Smooth muscle cell (in vitro differentiated cells): ENCODE results near the gene PLCB1. TPM values are rescaled to one million over a fixed set of nuclear protein-coding genes. Genes with fewer than 3 reads are reported as not detected.

Experiments used
- DNase-seq: peaks from one replicate; lab custom pipeline; 2025; ENCODE audit not compliant: unreplicated experiment; lab: John Stamatoyannopoulos, UW
- H2AFZ ChIP-seq: fragments of 200-600 bp; sonication (generic); 2 replicates; pipeline ENCODE4 v1.6.0; 2016; ENCODE audit warnings: antibody characterized with exemption, low read depth, mild to moderate bottlenecking
- H3F3A ChIP-seq: fragments of 200-600 bp; sonication (generic); 2 replicates; pipeline ENCODE4 v1.6.0; 2017; ENCODE audit warnings: antibody characterized with exemption, low read depth
- H3K27ac ChIP-seq: fragments of 200-600 bp; sonication (generic); 2 replicates; pipeline ENCODE4 v1.5.1; 2016; ENCODE audit warnings: low read depth, mild to moderate bottlenecking
- H3K27me3 ChIP-seq: fragments of 200-600 bp; sonication (generic); 2 replicates; pipeline ENCODE4 v1.6.1; 2016; ENCODE audit warnings: low read depth, mild to moderate bottlenecking
- H3K36me3 ChIP-seq: fragments of 200-600 bp; sonication (generic); 2 replicates; pipeline ENCODE4 v1.5.1; 2016; ENCODE audit warnings: low read depth
- H3K4me1 ChIP-seq: fragments of 200-600 bp; sonication (generic); 2 replicates; pipeline ENCODE4 v1.5.1; 2016; ENCODE audit warnings: low read depth
- H3K4me2 ChIP-seq: fragments of 200-600 bp; sonication (generic); 2 replicates; pipeline ENCODE4 v1.6.0; 2016; ENCODE audit warnings: mild to moderate bottlenecking
- H3K4me3 ChIP-seq: fragments of 200-600 bp; sonication (generic); 2 replicates; pipeline ENCODE4 v1.5.1; 2016; ENCODE audit warnings: mild to moderate bottlenecking
- H3K79me2 ChIP-seq: fragments of 200-600 bp; sonication (generic); 2 replicates; pipeline ENCODE4 v1.6.0; 2016; ENCODE audit warnings: low read depth, mild to moderate bottlenecking
- H3K9ac ChIP-seq: fragments of 200-600 bp; sonication (generic); 2 replicates; pipeline ENCODE4 v1.6.0; 2016; ENCODE audit warnings: low read depth
- H3K9me3 ChIP-seq: fragments of 200-600 bp; sonication (generic); replicated peaks from 2 replicates; pipeline ENCODE4 v1.5.1; 2016; ENCODE audit warnings: low read depth
- H4K20me1 ChIP-seq: fragments of 200-600 bp; sonication (generic); 2 replicates; pipeline ENCODE4 v1.6.0; 2016; ENCODE audit warnings: low read depth
- CTCF ChIP-seq: fragments of 200-600 bp; sonication (generic); IDR thresholded peaks from 2 replicates; pipeline ENCODE4 v1.5.1; 2017; ENCODE audit warnings: borderline replicate concordance, mild to moderate bottlenecking, antibody characterized with exemption; ENCODE audit not compliant: insufficient read depth, poor library complexity, severe bottlenecking
- WGBS: methylation state at CpG from one replicate; pipeline ENCODE4 v1.1.7; 2016; ENCODE audit warnings: low lambda C conversion rate; 5-methylcytosine and 5-hydroxymethylcytosine counted together
- polyA plus RNA-seq: library from polyadenylated mRNA; unstranded; fragments of >200 nt; fragmentation: Nextera tagmentation; extraction: Ambion mirVana; gene quantifications from 2 replicates; pipeline ENCODE4 v1.2.1, GENCODE V29; 2016
- total RNA-seq: library from RNA; depleted of rRNA; stranded (reverse); fragments of >200 nt; gene quantifications from 2 replicates; pipeline ENCODE4 v1.2.3, GENCODE V29; 2014

PLCB1 gene
- total and polyA plus RNA-seq, 2 experiments from 2014 or later: 4.7 to 25.3 TPM

- Histone ChIP-seq H4K20me1 (no peaks in the 10 kb centered on the region), H3K4me2 (no peak overlapping the region), H3K4me1 (peaks cover 9% of the 10 kb centered on the region), H3F3A (no peaks in the 10 kb centered on the region), H2AFZ (no peak overlapping the region), H3K9ac (no peak overlapping the region), H3K27ac (no peak overlapping the region), H3K9me3 (no peaks in the 10 kb centered on the region), H3K4me3 (no peak overlapping the region), H3K36me3 (no peaks in the 10 kb centered on the region), H3K27me3 (no peaks in the 10 kb centered on the region), H3K79me2 (no peaks in the 10 kb centered on the region)
- no peak for DNase-seq
- TF ChIP-seq CTCF: no peak
- WGBS: 81% methylated on average over 8 of the region's 8 CpGs
Observed at GRCh38 chr20:8215361-8215781, 83.3 kb downstream of the PLCB1 start.

DNA sequence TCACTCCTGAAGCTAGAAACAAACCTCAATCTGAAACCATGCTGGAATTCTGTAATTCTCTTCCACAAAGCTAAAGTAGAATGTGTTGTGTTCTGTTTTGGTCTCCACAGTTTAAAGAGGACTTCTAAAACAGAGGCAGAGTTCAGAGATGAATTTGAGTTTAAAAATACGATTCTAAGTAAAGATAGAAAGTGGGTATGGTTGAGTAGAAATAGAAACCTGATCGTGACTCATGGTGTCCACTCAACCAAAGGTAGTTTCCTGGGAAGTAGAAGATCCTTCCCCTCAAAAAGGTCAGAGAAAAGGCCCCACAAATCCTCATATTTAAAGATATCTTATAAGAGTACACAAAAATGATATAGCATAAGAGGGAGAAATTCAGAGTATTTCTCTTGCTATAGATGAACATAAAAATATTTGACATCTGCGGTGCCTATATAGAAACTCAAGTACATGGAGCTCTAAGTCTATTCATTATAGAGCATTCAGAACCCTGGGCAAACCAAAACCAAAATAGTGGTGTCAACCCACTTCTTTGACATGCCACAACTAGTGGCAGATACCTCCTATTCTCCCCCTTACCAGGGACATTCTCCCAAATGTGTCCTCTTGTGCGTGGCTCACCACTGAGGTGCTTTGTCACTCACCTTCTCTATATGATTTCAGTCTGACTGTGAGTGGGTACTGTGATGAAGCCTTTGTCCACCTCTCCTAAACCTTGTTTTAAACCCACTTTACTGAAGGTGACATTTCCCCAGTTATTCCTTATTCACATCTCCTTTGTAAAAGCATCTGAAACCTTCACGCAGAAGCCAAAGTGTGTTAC, 84.5 kb downstream of the PLCB1 start:
- 95% methylated on average over 5 of the region's 5 CpGs for WGBS

GRCh38 chr20:8218861-8219260, 86.8 kb downstream of the PLCB1 start:
- Histone ChIP-seq H3K4me2 (no peak overlapping the region), H3K4me1 (peaks cover 9% of the 10 kb centered on the region), H3K9ac (no peak overlapping the region), H3K9me3 (no peaks in the 10 kb centered on the region), H3K79me2 (no peaks in the 10 kb centered on the region), H3K36me3 (no peaks in the 10 kb centered on the region), H2AFZ (no peak overlapping the region), H3K4me3 (no peak overlapping the region), H3K27me3 (no peaks in the 10 kb centered on the region), H3K27ac (no peak overlapping the region), H4K20me1 (no peaks in the 10 kb centered on the region), H3F3A (peaks cover 3% of the 10 kb centered on the region)
- no peak for DNase-seq
- TF ChIP-seq CTCF: no peak

More for the DNA sequence above, 84.5 kb downstream of the PLCB1 start:
- no peak overlapping the region for H3K27ac ChIP-seq
- no peak for DNase-seq
- H3K9me3 ChIP-seq: no peaks in the 10 kb centered on the region
- H2AFZ ChIP-seq: no peak overlapping the region
- no peak overlapping the region for H3K9ac ChIP-seq
- no peaks in the 10 kb centered on the region for H3K79me2 ChIP-seq
- H3F3A ChIP-seq: no peaks in the 10 kb centered on the region
- TF ChIP-seq CTCF: no peak
- no peaks in the 10 kb centered on the region for H3K27me3 ChIP-seq
- no peaks in the 10 kb centered on the region for H4K20me1 ChIP-seq
- H3K36me3 ChIP-seq: no peaks in the 10 kb centered on the region
- no peak overlapping the region for H3K4me3 ChIP-seq
- H3K4me2 ChIP-seq: no peak overlapping the region
- peaks cover 9% of the 10 kb centered on the region for H3K4me1 ChIP-seq

- Histone ChIP-seq H3K79me2 (no peaks in the 10 kb centered on the region), H3K9me3 (no peaks in the 10 kb centered on the region), H3K36me3 (no peaks in the 10 kb centered on the region), H3K4me2 (no peak overlapping the region), H3K9ac (no peak overlapping the region), H3K27me3 (no peaks in the 10 kb centered on the region), H3K4me1 (peaks cover 9% of the 10 kb centered on the region), H3K27ac (no peak overlapping the region), H3F3A (peaks cover 3% of the 10 kb centered on the region), H2AFZ (no peak overlapping the region), H3K4me3 (no peak overlapping the region), H4K20me1 (no peaks in the 10 kb centered on the region)
- TF ChIP-seq CTCF: no peak
- WGBS: 62% methylated on average over 3 of the region's 3 CpGs
- no peak for DNase-seq
Observed at GRCh38 chr20:8219403-8219802, 87.3 kb downstream of the PLCB1 start.
